Testis (tissue), 2 donors: Measurements from ENCODE around the gene CENPP.

ENCODE experiments used
- POLR2A ChIP-seq: fragments of 450-650 bp; IDR thresholded peaks from one replicate; pipeline ENCODE4 v1.6.1; 2017; ENCODE audit warnings: antibody characterized with exemption, mild to moderate bottlenecking, moderate library complexity
- TF ChIP-seq, protein P1 (sequence below), 3 experiments: fragments of 450-650 bp in 2 of 3; fragments of 200-600 bp in 1 of 3; sonication (generic) in 1 of 3; IDR thresholded peaks; one replicate each; pipeline ENCODE4 v1.5.1; 2016 to 2019; ENCODE audit warnings: antibody characterized with exemption in 3 of 3, mild to moderate bottlenecking in 2 of 3, moderate library complexity in 1 of 3

DNA sequence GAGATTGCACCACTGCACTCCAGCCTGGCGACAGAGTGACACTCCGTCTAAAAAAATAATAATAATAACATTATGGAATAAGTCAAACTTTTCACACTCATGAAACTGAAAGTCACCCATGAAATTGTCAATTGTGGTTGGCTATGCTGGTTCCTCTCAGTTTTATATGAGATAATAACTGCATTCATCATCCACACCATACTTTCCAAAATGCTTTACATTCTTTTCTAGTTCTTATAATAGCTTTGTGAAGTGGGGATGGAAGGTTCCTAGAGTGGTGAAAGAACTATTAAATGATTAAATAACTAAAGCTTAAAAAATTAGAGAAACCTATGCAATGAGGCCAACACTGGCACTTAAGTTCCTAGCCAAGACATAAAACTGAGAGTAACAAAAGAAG is 169.1 kb downstream of the CENPP start:
- TF ChIP-seq, protein P1, sequence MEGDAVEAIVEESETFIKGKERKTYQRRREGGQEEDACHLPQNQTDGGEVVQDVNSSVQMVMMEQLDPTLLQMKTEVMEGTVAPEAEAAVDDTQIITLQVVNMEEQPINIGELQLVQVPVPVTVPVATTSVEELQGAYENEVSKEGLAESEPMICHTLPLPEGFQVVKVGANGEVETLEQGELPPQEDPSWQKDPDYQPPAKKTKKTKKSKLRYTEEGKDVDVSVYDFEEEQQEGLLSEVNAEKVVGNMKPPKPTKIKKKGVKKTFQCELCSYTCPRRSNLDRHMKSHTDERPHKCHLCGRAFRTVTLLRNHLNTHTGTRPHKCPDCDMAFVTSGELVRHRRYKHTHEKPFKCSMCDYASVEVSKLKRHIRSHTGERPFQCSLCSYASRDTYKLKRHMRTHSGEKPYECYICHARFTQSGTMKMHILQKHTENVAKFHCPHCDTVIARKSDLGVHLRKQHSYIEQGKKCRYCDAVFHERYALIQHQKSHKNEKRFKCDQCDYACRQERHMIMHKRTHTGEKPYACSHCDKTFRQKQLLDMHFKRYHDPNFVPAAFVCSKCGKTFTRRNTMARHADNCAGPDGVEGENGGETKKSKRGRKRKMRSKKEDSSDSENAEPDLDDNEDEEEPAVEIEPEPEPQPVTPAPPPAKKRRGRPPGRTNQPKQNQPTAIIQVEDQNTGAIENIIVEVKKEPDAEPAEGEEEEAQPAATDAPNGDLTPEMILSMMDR (IDR thresholded peaks at IDR 0.05) = no peak
- TF ChIP-seq POLR2A = no peak
